PC-3 (cell line): Measurements from ENCODE around the gene CCNG2. TPM values are rescaled to one million over a fixed set of nuclear protein-coding genes. Genes with fewer than 3 reads are reported as not detected.

Experiments used
- ATAC-seq: fragments of 200-7000 bp; cut with Tn5 transposase; 2 replicates; pipeline ENCODE4 v1.9.1; 2020; ENCODE audit warnings: mild to moderate bottlenecking, moderate library complexity
- BruUV-seq: library from RNA; stranded (reverse); fragments of 400-500 nt; replicated peaks from 2 replicates; lab custom pipeline; 2021; lab: Mats Ljungman, UMichigan
- CTCF ChIA-PET: fragments of 300-600 bp; sonication (Branson Sonifier 250); formaldehyde crosslinking; loops from one replicate; lab custom pipeline; 2022; ENCODE audit warnings: antibody characterized with exemption; lab: Charles Lee
- POLR2A ChIA-PET: fragments of 300-600 bp; sonication (Branson Sonifier 250); formaldehyde crosslinking; loops from one replicate; lab custom pipeline; 2022; ENCODE audit warnings: antibody characterized with exemption; ENCODE audit not compliant: unreplicated experiment; lab: Charles Lee
- DNase-seq: peaks from one replicate; pipeline ENCODE4 v3.0.0-alpha.2; 2015
- H2AFZ ChIP-seq: fragments of 300-600 bp; sonication (generic); 2 replicates; pipeline ENCODE4 v1.6.0; 2016; ENCODE audit warnings: antibody characterized with exemption, low read length
- H3F3A ChIP-seq: fragments of 300-600 bp; sonication (generic); one replicate; pipeline ENCODE4 v1.6.0; 2017; ENCODE audit warnings: antibody characterized with exemption, low read length, control low read depth, mild to moderate bottlenecking; ENCODE audit not compliant: unreplicated experiment
- H3K27ac ChIP-seq: fragments of 300-600 bp; sonication (generic); 2 replicates; pipeline ENCODE4 v1.5.1; 2016; ENCODE audit warnings: mild to moderate bottlenecking, low read length
- H3K27me3 ChIP-seq: fragments of 300-600 bp; sonication (generic); 2 replicates; pipeline ENCODE4 v1.6.1; 2016; ENCODE audit warnings: low read length, mixed read lengths
- H3K36me3 ChIP-seq: fragments of 300-600 bp; sonication (generic); 2 replicates; pipeline ENCODE4 v1.6.1; 2016; ENCODE audit warnings: low read depth, mixed run types, low read length, mixed read lengths
- H3K4me1 ChIP-seq: fragments of 300-600 bp; sonication (generic); 2 replicates; pipeline ENCODE4 v1.5.1; 2016; ENCODE audit warnings: low read length; ENCODE audit not compliant: insufficient read depth
- H3K4me2 ChIP-seq: fragments of 300-600 bp; sonication (generic); 2 replicates; pipeline ENCODE4 v1.6.0; 2016; ENCODE audit warnings: low read length
- H3K4me3 ChIP-seq: fragments of 300-600 bp; sonication (generic); 2 replicates; pipeline ENCODE4 v1.5.1; 2016; ENCODE audit warnings: mild to moderate bottlenecking, low read length, mixed read lengths
- H3K79me2 ChIP-seq: fragments of 300-600 bp; sonication (generic); 2 replicates; pipeline ENCODE4 v1.6.1; 2017; ENCODE audit warnings: low read length, mixed read lengths
- H3K9ac ChIP-seq: fragments of 300-600 bp; sonication (generic); 2 replicates; pipeline ENCODE4 v1.6.0; 2016; ENCODE audit warnings: mild to moderate bottlenecking, low read length
- H3K9me2 ChIP-seq: fragments of 300-600 bp; sonication (generic); replicated peaks from 2 replicates; pipeline ENCODE4 v1.6.1; 2016; ENCODE audit warnings: mixed run types, low read length, mixed read lengths
- H3K9me3 ChIP-seq: fragments of 300-600 bp; sonication (generic); 2 replicates; pipeline ENCODE4 v1.6.1; 2016; ENCODE audit warnings: low read length, mixed read lengths
- H4K20me1 ChIP-seq: fragments of 300-600 bp; sonication (generic); 2 replicates; pipeline ENCODE4 v1.6.1; 2016; ENCODE audit warnings: low read length, mixed read lengths
- EZH2 ChIP-seq: fragments of 300-600 bp; sonication (generic); IDR thresholded peaks from one replicate; pipeline ENCODE4 v1.6.1; 2017; ENCODE audit warnings: antibody characterized with exemption, mild to moderate bottlenecking, low read length; ENCODE audit not compliant: unreplicated experiment
- EZH2phosphoT487 ChIP-seq: fragments of 300-600 bp; sonication (generic); IDR thresholded peaks from 2 replicates; pipeline ENCODE4 v1.6.1; 2018; ENCODE audit warnings: mild to moderate bottlenecking, antibody characterized with exemption, low read length, borderline replicate concordance
- intact Hi-C: fragments of 100-400 bp; cut with micrococcal nuclease; formaldehyde crosslinking; loops from 2 replicates; pipeline ENCODE4 v1.9.0; 2023
- total RNA-seq: library from RNA; depleted of rRNA; stranded (reverse); fragments of >200 nt; gene quantifications from 2 replicates; pipeline ENCODE4 v1.2.3, GENCODE V29; 2014
- TF ChIP-seq, protein P1 (sequence below): fragments of 300-600 bp; sonication (generic); conservative IDR thresholded peaks from 2 replicates; pipeline ENCODE4 v1.5.1; 2017; ENCODE audit warnings: antibody characterized with exemption, low read depth, mild to moderate bottlenecking, low read length

Gene CCNG2
- total RNA-seq, 1 experiment from 2014 or later: 8.0 TPM

DNA sequence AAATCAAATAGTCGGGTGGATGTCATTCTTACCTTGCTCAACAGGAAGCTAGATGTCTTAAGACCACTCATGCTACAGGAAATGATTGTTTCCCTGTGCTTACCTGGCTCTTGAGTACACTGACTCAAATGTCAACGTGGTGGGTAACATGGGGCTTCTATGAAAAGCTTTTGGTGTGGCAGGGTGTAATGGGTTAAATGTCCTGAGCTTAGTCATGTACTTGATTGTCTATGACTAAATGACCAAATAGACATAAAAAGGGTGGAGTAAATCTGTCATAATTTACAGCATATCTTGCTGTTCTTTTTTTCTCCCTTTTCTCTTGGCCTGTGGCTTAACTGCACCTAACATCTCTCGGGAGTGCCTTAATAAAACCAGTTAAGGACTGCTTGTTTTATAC is 44.9 kb downstream of the CCNG2 start:
- intact Hi-C loops: loop anchor here (1.0 to 2.0 kb wide), 3 partner anchors 43 to 155 kb away; no protein-coding TSS in a partner anchor
- CTCF ChIA-PET: interaction anchor here (0.6 kb wide), 2 partner anchors 22 to 216 kb away, joined by 3 read pairs; no protein-coding TSS in a partner anchor
- H3K9ac ChIP-seq: peak overlapping the region; percentile 72
- H2AFZ ChIP-seq: no peak overlapping the region
- H3K4me2 ChIP-seq: peak overlapping the region; percentile 78
- DNase-seq (peak; percentile 88), ATAC-seq (peak; percentile 80)
- TF ChIP-seq EZH2phosphoT487: no peak
- H3K4me3 ChIP-seq: peak overlapping the region; percentile 29; the same call in 1 of the 2 replicates
- H3K9me3 ChIP-seq: no peaks in the 10 kb centered on the region
- no TSS peak for BruUV-seq
- peak overlapping the region; percentile 98 for H3K27ac ChIP-seq
- POLR2A ChIA-PET: interaction anchor here (0.6 kb wide), 1 partner anchor 12 kb away, joined by 3 read pairs; no protein-coding TSS in a partner anchor
- H3K36me3 ChIP-seq: no peaks in the 10 kb centered on the region
- no peaks in the 10 kb centered on the region for H3K27me3 ChIP-seq
- H3K79me2 ChIP-seq: no peaks in the 10 kb centered on the region
- no peaks in the 10 kb centered on the region for H4K20me1 ChIP-seq
- peaks cover 32% of the 10 kb centered on the region for H3K4me1 ChIP-seq
- H3K9me2 ChIP-seq: no peaks in the 10 kb centered on the region
- H3F3A ChIP-seq: no peaks in the 10 kb centered on the region

DNA sequence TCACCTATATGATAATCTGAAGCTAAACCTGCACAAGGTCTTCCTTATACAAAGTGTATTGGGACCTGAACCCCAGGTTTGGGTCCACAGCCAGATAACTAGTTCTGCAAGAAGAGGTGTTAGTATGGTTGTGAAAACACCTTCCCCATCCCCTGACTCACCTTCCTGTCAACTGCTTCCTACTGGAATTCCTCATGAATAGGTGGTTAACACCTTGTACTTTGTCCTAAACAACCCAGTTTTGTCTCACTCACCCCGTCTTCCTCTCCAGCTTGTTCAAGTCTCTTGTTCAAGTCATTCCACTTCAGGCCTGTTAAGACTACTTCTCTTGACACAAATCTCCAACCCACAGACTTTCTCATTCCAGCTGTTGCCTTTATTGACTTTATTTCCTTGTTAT is 45.5 kb downstream of the CCNG2 start:
- ChIA-PET CTCF (interaction anchor here (0.6 kb wide), 1 partner anchor 23 kb away, joined by 3 read pairs; no protein-coding TSS in a partner anchor), POLR2A (no interaction called here)
- BruUV-seq: TSS peak; percentile 78
- intact Hi-C loops: loop anchor here (1.0 to 2.0 kb wide), 3 partner anchors 44 to 156 kb away; no protein-coding TSS in a partner anchor
- Histone ChIP-seq H3K27me3 (no peaks in the 10 kb centered on the region), H3K4me1 (peaks cover 32% of the 10 kb centered on the region), H3F3A (no peaks in the 10 kb centered on the region), H4K20me1 (no peaks in the 10 kb centered on the region), H3K9me2 (no peaks in the 10 kb centered on the region), H3K9ac (peak overlapping the region; percentile 63), H3K4me3 (peak overlapping the region; percentile 29; the same call in 1 of the 2 replicates), H3K79me2 (no peaks in the 10 kb centered on the region), H3K36me3 (no peaks in the 10 kb centered on the region), H3K9me3 (no peaks in the 10 kb centered on the region), H3K4me2 (peak overlapping the region; percentile 78), H2AFZ (no peak overlapping the region), H3K27ac (peak overlapping the region; percentile 98)
- TF ChIP-seq EZH2 (no peak), EZH2phosphoT487 (no peak)
- TF ChIP-seq, protein P1, sequence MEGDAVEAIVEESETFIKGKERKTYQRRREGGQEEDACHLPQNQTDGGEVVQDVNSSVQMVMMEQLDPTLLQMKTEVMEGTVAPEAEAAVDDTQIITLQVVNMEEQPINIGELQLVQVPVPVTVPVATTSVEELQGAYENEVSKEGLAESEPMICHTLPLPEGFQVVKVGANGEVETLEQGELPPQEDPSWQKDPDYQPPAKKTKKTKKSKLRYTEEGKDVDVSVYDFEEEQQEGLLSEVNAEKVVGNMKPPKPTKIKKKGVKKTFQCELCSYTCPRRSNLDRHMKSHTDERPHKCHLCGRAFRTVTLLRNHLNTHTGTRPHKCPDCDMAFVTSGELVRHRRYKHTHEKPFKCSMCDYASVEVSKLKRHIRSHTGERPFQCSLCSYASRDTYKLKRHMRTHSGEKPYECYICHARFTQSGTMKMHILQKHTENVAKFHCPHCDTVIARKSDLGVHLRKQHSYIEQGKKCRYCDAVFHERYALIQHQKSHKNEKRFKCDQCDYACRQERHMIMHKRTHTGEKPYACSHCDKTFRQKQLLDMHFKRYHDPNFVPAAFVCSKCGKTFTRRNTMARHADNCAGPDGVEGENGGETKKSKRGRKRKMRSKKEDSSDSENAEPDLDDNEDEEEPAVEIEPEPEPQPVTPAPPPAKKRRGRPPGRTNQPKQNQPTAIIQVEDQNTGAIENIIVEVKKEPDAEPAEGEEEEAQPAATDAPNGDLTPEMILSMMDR: no peak
- ATAC-seq: peak; percentile 14
- peak; percentile 48 for DNase-seq

DNA sequence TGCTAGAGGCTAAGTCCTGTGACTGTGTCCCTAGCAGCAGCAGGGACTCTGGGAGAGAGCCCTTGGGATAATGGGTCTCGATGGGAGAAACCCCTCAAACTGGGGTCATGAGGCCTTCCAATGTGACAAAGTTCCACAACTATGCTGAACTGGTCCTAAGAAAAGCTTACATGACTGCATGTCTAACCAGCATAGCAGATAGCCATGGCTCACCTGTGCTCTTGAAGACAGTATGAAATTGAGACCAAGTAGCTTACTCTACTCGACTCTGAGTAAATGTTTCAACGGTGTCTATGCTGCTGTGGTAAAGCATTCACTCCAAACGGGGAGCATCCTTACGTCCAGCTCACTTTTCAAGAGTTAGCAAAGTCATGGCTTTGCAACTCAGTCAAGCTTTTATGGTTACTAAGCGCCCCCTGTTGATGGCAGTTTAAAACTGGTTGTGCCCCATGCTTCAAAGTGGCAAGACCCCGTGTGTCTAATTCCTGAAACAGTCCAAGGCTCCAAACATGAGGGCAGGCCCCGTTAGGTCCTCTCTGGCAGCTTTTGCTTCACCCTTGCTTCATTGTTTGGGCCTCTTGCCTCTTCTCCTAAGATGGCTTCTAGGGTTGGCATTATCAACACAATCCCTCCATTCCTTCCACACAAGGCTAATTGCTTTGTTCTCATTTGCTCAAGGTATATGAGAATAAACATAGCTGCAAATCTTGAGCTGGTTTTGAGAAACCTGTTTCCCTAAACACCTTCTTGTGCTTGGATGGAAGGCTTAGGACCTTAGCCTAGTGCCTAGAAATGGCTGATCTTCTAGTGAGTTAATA is 46.6 kb downstream of the CCNG2 start:
- peak overlapping the region; percentile 98 for H3K27ac ChIP-seq
- TF ChIP-seq EZH2phosphoT487 (no peak), EZH2 (no peak)
- TF ChIP-seq, protein P1: peak; percentile 80

More for the DNA sequence above, 46.6 kb downstream of the CCNG2 start:
- no peak overlapping the region; the same call in 1 of the 2 replicates for H3K9ac ChIP-seq
- ATAC-seq (peak; percentile 42), DNase-seq (peak; percentile 79)
- no peaks in the 10 kb centered on the region for H3K9me3 ChIP-seq
- no peaks in the 10 kb centered on the region for H4K20me1 ChIP-seq
- no peaks in the 10 kb centered on the region for H3K79me2 ChIP-seq
- no peaks in the 10 kb centered on the region for H3K9me2 ChIP-seq
- intact Hi-C loops: loop anchor here (1.0 to 2.0 kb wide), 3 partner anchors 45 to 157 kb away; no protein-coding TSS in a partner anchor
- peak overlapping the region; percentile 47 for H2AFZ ChIP-seq
- H3K27me3 ChIP-seq: no peaks in the 10 kb centered on the region
- CTCF ChIA-PET: interaction anchor here (0.7 to 1.4 kb wide), 5 partner anchors 83 to 157 kb away, joined by 3 to 7 read pairs (median 6); no protein-coding TSS in a partner anchor
- H3K4me1 ChIP-seq: peaks cover 32% of the 10 kb centered on the region
- H3K4me3 ChIP-seq: no peak overlapping the region
- H3F3A ChIP-seq: no peaks in the 10 kb centered on the region
- POLR2A ChIA-PET: no interaction called here
- peak overlapping the region; percentile 78 for H3K4me2 ChIP-seq
- BruUV-seq: no TSS peak
- no peaks in the 10 kb centered on the region for H3K36me3 ChIP-seq
